ENCODE measurements around the gene ATP6V0E2. TPM values are rescaled to one million over a fixed set of nuclear protein-coding genes. Genes with fewer than 3 reads are reported as not detected.
A peak's percentile ranks its signal among the peaks of the same experiment; 100 is the strongest.
"Not testable (repeated sequence)": the region's sequence is repeated elsewhere in the genome, so short reads cannot be mapped to it uniquely, and the experiment has no call there.

Gene ATP6V0E2
- total and polyA plus RNA-seq, 5 donors from 2014 or later = 45.9 to 183 (median 162) TPM

DNA sequence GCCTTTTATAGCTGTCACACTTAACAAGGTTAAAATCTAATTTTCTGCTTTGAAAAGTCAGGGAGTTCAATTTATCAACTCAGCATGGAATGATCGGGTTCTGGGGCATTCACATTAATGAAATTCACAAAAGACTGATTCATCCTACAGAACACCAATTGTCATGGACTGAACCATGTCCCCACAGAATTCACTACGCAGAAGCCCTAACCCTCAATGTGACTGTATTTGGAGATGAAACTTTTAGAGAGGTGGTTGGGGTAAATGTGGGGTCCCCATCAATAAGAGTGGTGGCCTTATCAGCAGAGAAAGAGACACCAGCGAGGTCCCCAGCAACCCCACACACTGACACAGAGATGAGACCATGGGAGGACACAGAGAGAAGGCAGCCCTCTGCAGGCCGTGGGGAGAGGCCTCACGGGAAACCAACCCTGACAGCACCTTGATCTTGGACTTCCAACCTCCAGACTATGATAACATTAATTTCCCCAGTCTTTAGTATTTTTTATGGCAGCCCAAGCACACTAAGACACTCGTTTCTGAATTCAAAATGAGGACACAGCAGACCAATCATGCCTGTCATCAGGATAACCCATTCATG is 34.1 kb downstream of the ATP6V0E2 start:
- ATAC-seq (ENCODE audit: low read depth in 2 of 2); H3K27ac Mint-ChIP-seq; H3K4me1 ChIP-seq (ENCODE audit: control insufficient read depth, insufficient read depth, low read length, poor library complexity, severe bottlenecking); H3K27me3 Mint-ChIP-seq; H3K27me3 ChIP-seq (ENCODE audit: control insufficient read depth, insufficient read depth, low read length); H3K4me3 Mint-ChIP-seq; H3K27ac ChIP-seq (ENCODE audit: insufficient read depth, low read length, poor library complexity, severe bottlenecking); DNase-seq; H3K9me3 ChIP-seq (ENCODE audit: control insufficient read depth in 2 of 2, low read length in 2 of 2); H3K36me3 Mint-ChIP-seq; H3K9me3 Mint-ChIP-seq; H3K4me1 Mint-ChIP-seq; H3K36me3 ChIP-seq (ENCODE audit: control insufficient read depth, insufficient read depth, low read length); H3K4me3 ChIP-seq (ENCODE audit: low read depth, low read length): not testable (repeated sequence)

DNA sequence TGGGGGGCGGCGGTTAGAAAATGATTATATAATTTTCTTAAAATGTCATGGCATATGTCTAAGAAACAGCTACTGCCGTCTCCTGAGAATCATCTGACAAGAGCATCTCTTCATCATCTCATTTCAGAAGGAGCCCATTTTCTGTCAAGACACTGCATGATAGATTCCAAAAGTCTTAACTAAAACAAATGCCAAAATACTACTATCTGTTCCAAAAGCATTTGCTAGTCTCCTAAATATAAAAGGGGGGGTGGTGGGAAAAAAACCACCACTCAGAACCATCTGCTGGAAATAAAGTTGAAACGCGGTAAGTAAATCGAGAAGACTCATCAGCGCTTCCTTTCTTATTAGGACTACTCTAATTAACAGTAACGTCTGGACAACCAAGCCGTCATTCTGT is 36.5 kb downstream of the ATP6V0E2 start:
- not testable (repeated sequence) for DNase-seq; H3K36me3 ChIP-seq (ENCODE audit: control insufficient read depth, insufficient read depth, low read length); H3K9me3 ChIP-seq (ENCODE audit: control insufficient read depth in 2 of 2, low read length in 2 of 2); H3K4me1 Mint-ChIP-seq; H3K4me1 ChIP-seq (ENCODE audit: control insufficient read depth, insufficient read depth, low read length, poor library complexity, severe bottlenecking); H3K27me3 ChIP-seq (ENCODE audit: control insufficient read depth, insufficient read depth, low read length); H3K27me3 Mint-ChIP-seq; H3K4me3 Mint-ChIP-seq; H3K27ac Mint-ChIP-seq; H3K36me3 Mint-ChIP-seq; H3K27ac ChIP-seq (ENCODE audit: insufficient read depth, low read length, poor library complexity, severe bottlenecking); ATAC-seq (ENCODE audit: low read depth in 2 of 2); H3K4me3 ChIP-seq (ENCODE audit: low read depth, low read length); H3K9me3 Mint-ChIP-seq

DNA sequence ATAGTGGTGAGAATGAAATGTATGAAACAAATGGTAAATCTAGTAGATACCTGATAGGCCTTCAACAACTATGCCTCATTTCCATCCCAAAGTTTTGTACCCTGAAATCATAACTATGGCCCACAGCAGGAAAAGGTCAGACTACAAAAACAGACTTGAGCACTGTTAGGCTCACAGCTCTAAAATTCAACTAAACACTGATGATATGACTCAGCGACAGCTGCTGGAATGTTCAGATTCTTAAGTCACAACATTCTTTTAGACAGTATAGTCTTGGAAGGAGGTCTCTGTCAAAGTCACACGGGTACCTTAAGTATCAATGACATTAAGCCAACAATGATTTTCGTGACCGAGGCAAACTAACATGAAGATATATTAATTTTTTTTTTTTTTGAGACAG is 38.4 kb downstream of the ATP6V0E2 start:
- ATAC-seq (ENCODE audit: low read depth in 2 of 2); H3K9me3 ChIP-seq (ENCODE audit: control insufficient read depth in 2 of 2, low read length in 2 of 2); H3K36me3 ChIP-seq (ENCODE audit: control insufficient read depth, insufficient read depth, low read length); H3K27ac ChIP-seq (ENCODE audit: insufficient read depth, low read length, poor library complexity, severe bottlenecking); H3K9me3 Mint-ChIP-seq; H3K4me3 Mint-ChIP-seq; H3K4me1 ChIP-seq (ENCODE audit: control insufficient read depth, insufficient read depth, low read length, poor library complexity, severe bottlenecking); DNase-seq; H3K27me3 ChIP-seq (ENCODE audit: control insufficient read depth, insufficient read depth, low read length); H3K36me3 Mint-ChIP-seq; H3K4me3 ChIP-seq (ENCODE audit: low read depth, low read length); H3K27me3 Mint-ChIP-seq; H3K4me1 Mint-ChIP-seq: not testable (repeated sequence)
- H3K27ac Mint-ChIP-seq = peak overlapping the region in 1 of 3 donors; percentile 26

DNA sequence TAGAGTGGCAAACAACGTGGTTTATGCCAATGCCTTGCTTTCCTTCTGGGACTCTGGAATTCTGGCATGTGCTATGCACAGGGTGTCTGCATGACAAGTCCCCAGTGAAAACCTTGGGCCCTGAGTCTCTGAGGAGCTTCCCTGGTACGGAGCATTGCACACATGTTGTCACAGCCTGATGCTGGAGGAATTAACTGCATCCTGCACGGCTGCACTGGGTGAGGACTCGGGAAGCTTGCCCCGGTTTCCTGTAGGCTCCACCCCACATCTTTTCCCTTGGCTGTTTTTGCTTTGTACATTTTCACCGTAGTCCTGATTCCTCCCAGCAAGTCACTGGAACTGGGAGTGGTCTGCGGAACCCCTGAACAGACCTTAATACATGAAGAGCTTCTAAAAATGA is 52.6 kb downstream of the ATP6V0E2 start:
- H3K27me3 ChIP-seq (ENCODE audit: control insufficient read depth, insufficient read depth, low read length); ATAC-seq (ENCODE audit: low read depth in 2 of 2); H3K36me3 Mint-ChIP-seq; H3K9me3 ChIP-seq (ENCODE audit: control insufficient read depth in 2 of 2, low read length in 2 of 2); DNase-seq; H3K27me3 Mint-ChIP-seq; H3K4me1 Mint-ChIP-seq; H3K27ac Mint-ChIP-seq; H3K4me3 ChIP-seq (ENCODE audit: low read depth, low read length); H3K4me3 Mint-ChIP-seq; H3K36me3 ChIP-seq (ENCODE audit: control insufficient read depth, insufficient read depth, low read length); H3K4me1 ChIP-seq (ENCODE audit: control insufficient read depth, insufficient read depth, low read length, poor library complexity, severe bottlenecking); H3K27ac ChIP-seq (ENCODE audit: insufficient read depth, low read length, poor library complexity, severe bottlenecking); H3K9me3 Mint-ChIP-seq: not testable (repeated sequence)

Other genes starting within 250 kb of the ATP6V0E2 start
- 1.1 TPM for gene ZNF467, start 100.4 kb upstream of the ATP6V0E2 start, total RNA-seq
- gene ZNF467, start 100.4 kb upstream of the ATP6V0E2 start, polyA plus RNA-seq = 1 to 10 TPM in 2 of 4 donors, under 1 TPM in 2; 0.76 to 2.3 (median 1.1) TPM
- gene ZNF862, start 35.6 kb upstream of the ATP6V0E2 start, total RNA-seq = 32.8 TPM
- gene ZNF862, start 35.6 kb upstream of the ATP6V0E2 start, polyA plus RNA-seq = 1 to 10 TPM; 5.3 to 7.6 (median 6.6) TPM